Epidermal melanocyte (primary cell): ENCODE results near the gene LOXL4.

Experiments used
- DNase-seq: peaks from one replicate; pipeline ENCODE4 v3.0.0; 2011; ENCODE audit warnings: low spot score; ENCODE audit not compliant: insufficient read length

The LOXL4 gene

DNA sequence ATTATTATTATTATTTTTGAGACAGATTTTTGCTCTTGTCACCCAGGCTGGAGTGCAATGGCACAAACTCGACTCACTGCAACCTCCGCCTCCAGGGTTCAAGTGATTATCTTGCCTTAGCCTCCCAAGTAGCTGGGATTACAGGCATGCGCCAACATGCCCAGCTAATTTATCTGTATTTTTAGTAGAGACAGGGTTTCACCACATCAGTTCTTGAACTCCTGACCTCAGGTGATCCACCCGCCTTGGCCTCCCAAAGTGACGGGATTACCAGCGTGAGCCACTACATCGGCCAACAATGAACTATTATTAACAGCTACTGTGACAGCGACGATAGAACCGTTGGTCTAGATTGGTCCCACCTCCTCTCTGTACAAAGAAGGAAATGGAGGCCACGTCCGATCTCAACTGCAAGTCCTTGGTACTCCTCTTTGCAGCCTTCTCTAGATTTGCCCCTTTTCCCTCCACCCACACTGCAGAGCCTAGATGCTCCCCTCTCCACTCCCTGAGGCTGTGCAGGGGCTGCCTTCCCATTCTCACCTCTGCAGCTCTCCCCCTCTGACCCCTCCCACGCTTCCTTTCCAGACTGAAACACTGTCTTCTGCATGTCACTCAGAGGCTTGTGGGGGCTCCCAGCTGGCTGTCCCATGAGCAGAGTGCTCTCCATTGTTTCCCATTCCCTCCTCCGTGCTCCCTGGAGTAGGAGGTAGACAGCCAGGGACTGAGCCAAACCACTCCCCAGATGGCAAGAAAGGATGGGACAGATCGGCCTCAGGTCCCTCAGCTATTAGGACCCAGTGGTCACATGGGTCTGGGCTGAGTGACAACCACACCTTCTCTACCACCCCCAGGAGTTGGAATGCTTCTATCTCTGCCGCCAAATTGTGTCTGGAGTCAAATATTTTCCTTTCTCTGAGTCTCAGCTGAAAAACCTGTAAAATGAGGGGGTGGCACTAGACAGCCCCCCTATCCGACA lies 2.3 kb downstream of the LOXL4 start:
- DNase-seq = no peak

GRCh38 chr10:98264378-98265065 lies 3.5 kb downstream of the LOXL4 start:
- DNase-seq = no peak

DNA sequence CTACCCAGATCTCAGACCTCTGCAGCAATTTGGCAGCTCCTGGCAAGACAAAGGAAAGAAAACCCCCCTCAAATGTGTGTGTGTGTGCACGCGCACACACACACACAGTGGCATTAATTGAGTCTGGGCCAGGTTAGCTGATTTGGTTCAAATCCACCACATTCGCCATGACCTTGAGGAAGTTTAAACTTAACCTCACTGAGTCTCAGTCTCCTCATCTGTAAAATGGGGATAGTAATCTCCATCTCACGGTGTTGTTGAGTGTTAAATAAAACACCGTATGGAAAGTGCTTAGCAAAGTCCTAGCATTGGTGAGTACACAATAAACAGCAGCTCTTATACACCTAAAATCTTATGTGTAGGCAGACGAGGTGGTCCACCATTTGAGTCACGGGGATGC lies 4.9 kb downstream of the LOXL4 start:
- no peak for DNase-seq

DNA sequence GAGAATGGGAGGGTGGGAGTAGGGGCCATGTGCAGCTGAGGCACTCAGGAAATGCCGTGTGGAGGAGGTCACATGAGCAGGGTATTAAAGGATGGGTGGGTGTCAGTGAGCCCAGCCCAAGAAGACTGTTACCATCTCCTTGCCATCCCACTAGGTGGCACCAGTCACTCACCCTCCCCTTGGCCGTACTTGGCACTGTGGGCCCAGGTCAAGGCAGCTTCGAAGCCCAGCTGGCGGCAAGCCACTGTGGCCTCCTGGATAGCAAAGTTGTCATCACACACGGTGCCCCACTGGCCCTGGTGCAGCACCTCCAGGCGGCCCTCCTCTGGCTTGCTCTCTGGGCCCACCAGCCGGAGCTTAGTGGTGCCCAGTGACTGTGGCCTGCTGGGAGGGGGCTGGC lies 5.4 kb downstream of the LOXL4 start:
- DNase-seq = no peak

DNA sequence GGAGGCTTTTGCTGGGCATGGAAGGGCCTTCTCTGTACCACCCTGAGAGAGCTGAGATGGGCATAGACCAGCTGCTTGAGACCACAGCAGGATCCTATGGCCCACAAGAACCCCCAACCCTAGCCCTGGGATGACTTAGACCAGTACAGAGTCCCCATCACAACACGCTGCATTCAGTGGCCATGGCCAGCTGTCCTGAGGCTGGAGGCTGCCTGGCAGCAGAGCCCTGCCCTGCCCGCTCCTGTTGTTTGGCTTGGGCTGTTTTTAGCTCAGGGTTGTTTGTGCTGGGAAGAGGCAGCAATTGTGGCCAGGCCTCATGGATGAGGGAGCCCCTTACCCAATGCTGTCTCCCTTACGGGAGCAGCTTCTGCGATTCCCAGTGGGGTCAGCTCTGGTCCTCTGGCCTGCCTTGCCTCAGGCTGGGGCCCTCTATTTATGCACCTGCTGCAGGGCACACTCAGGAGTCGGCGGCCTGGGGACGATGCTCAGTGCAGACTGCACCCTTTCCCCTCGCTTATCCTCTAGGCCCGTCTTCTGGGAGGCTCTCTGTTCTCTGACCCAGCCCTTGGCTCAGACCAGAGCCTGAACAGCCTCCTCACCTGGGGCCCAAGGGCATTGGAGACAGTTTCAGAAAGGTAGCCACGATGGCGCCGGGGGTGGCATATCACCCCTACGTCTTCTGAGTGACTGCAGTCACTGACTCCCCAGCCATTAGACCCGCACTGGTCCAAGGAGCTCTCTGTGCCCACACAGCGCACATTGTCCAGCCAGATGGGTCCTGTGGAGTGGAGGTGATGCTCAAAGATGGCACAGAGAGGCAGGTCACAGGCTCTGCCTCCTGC lies 6.3 kb downstream of the LOXL4 start:
- no peak for DNase-seq

DNA sequence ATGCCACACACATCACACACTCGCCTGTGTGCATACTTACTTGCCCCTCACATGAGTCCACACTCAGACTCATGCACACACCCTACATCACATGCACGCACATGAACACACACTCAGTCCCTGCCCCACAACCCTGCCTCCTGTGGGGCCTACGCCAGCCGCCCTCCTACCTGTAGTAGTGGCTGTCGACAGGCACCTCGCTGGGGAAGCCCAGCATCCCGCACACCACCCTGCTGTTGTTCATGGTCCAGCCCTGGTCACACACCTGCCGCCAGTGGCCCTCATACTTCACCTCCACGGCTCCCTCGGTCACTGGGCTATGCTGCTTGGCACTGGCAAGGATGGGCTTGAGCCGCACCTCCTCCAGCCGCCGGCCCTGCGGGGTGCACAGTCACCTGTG lies 7.2 kb downstream of the LOXL4 start:
- DNase-seq = no peak

GRCh38 chr10:98260350-98260749 lies 7.6 kb downstream of the LOXL4 start:
- no peak for DNase-seq

GRCh38 chr10:98259606-98260315 lies 8.2 kb downstream of the LOXL4 start:
- no peak for DNase-seq

DNA sequence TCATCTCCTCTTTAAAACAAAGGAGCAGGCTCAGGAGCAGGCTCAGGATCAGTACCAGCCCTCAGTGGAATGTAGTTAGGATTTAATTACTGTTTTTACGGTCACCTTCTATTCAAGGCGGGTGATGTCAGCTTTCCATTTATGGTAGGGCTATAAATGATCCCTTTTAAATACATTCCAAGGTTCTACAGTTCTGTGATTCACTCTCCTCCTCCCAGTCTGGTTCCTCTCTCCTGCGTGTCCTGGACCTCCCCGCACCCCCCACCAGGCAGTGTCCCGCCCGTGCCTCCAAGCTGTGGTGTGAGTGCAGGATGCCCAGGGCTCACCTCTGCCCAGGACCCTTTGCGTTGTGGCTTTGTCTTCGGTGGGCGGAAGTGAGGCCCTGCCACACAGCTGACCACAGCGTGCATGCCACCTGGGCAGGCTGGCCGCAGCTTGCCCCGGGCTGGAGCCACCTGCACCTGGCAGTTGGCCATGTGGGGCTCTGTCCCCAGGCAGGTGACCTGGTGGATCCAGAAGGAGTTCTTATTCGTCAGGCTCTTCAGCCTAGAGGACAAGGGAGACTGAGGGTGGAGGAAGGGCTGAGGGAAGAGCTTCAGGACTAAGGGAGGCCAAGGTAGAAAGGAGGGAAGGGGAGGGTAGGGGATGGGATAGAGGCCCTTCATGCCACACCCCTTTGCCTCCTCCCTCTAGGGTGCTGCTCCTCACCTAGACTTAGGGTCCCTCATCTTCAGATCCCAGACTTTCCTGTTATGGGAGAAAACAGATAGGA lies 9.1 kb downstream of the LOXL4 start:
- DNase-seq = no peak

DNA sequence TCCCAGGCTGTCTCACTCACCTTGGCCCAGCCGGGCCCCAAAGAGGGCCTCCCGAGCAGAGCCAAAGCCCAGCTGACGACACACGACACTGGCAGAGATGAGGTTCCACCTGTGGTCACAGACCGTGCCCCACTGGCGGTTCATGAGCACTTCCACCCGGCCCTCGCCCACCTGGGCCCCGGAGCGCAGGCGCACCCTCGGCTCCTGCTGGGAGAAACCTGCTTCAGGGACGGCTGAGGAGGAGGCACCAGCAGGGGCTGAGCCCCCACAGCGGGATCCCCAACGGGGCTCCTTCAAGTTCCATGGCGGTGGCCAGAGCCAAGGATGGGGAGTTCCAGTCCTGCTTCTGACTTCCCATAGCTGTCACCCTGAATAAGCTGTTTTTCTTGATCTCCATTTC lies 10.0 kb downstream of the LOXL4 start:
- DNase-seq = no peak

DNA sequence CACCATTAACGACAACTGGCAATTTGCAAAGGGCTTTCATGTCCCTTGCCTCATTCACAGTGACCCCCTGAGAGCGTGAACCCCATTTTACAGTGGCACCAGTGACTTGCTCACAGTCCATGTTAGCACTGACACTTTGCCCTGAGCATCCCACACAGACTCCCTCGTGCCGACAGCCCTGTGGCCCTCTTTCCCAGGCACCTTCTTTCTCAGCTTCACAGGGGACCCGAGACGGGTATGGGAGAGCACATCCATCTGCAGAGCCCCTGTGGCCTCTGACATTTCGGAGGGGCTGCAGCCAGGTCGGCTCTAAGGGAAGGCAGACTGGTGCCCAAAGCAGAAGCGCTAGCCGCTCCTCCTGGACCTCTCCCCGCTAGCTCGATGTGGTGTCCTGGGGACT lies 10.8 kb downstream of the LOXL4 start:
- no peak for DNase-seq

GRCh38 chr10:98256692-98257091 lies 11.3 kb downstream of the LOXL4 start:
- DNase-seq = no peak

DNA sequence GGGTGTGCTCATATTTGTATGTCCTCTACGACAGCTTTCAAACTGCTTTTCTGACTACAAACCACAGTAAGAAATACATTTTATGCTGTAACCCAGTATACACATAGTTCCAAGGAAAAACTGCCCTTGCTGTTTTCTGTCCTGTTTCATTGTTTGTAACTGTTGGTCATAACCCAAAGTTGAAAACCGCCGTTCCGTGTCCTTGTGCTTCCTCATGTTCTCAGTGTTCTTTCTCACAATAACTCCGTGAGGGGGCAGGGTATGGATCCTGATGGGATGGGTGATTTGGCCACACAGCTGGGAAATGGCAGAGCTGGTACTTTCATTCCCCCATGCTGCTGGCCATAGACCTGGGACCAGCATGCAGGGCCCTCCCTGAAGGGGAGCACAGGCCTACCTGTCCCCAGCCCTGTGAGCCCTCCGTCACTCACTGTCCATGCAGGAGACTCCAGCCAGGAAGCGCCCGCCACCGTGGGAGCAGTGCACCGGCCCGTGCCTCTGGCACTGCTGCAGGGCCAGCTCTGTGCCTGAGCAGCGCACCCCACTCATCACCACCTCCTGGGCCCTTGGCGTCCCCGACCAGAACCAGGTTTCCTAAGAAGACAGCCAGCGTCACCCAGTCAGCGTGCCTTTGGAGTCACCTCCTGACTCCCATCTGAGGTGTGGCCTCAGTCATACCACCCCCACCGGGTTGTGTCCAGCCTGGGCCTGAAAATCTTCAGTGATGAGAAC lies 12.7 kb downstream of the LOXL4 start:
- DNase-seq = no peak

GRCh38 chr10:98254234-98254974 lies 13.6 kb downstream of the LOXL4 start:
- DNase-seq = no peak

DNA sequence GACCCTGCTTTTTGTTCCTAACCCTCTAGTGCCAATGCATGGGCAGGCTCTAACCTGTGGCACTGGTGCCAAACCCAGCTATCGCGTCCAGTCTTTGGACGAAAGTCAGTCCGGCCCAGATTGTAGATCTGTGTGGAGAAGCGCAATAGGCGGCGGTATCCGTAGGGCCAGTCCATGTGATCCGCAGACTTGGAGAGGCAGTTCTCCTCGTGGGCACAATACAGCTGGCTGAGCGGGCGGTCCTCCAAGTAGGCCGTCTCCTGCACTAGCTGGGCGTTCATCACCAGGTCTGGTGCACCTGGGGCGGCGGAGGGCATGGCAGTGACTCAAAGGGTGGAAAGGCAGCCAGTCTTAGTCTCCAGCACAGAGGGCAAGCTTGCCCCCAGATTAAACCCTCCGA lies 14.5 kb downstream of the LOXL4 start:
- no peak for DNase-seq

GRCh38 chr10:98252464-98252863 lies 15.5 kb downstream of the LOXL4 start:
- no peak for DNase-seq

- DNase-seq = no peak
Observed at GRCh38 chr10:98251399-98251798, 16.6 kb downstream of the LOXL4 start.

- no peak for DNase-seq
Observed at GRCh38 chr10:98249134-98249533, 18.9 kb downstream of the LOXL4 start.

DNA sequence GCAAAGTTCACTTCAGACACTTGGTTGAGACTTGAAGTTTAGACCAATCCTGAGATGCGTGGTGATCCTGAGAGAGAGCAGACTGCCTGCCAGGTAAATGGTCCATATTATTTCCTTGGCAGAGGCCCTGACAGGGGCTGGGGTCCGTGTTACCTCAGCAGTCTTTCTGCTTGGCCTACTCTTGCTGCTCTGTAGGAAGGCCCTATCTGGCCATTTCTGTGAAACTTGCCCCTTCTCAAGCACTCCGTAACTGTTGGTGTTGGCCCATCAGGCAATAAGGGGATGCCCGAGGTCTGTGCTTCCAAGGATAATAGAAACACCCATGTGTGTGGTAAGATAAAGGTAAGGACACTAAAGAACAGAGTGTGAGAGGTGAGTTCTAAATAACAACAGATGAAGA lies 20.0 kb downstream of the LOXL4 start:
- DNase-seq = no peak
